ENCODE data around the gene TRANK1. TPM values are rescaled to one million over a fixed set of nuclear protein-coding genes. Genes with fewer than 3 reads are reported as not detected.
A peak's percentile ranks its signal among the peaks of the same experiment; 100 is the strongest.

TRANK1 gene
- total and polyA plus RNA-seq, 2 donors from 2014 or later = 1.2 to 21.4 TPM

DNA sequence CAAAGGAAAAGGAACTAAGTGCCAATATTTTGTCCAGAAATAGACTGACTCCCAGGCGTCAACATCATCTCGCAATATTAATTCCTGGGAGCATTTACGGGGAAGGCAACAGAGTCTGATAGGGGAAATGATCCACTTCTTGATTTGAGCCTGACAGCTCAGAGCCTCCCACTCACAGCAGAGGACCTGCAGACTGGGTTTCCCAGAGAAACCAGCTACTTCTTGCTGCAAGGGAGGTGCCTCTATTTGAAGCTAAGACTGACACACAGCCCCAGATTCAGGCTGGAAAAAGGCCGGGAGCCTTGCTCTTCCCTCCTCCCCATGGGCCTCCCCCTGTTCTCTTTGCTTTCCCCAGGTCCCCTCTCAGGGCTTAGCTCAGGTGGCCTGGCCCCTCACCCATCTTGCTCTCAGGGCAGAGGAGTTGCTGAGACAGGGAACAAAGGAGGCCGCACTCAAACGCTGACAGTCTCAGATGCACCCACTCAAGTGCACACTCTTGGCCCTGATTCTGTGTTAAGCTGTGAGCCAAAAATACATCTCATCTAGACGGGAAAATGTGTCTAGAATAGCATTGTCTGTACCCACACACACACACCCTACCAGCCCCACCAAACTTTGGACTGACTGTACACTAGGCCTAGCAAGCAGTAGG, 130.7 kb downstream of the TRANK1 start:
- no peaks in the 10 kb centered on the region for H3K36me3 ChIP-seq (ENCODE audit: control insufficient read depth in 2 of 3, insufficient read depth in 3 of 3, low read length in 3 of 3)
- TF ChIP-seq, protein P1, sequence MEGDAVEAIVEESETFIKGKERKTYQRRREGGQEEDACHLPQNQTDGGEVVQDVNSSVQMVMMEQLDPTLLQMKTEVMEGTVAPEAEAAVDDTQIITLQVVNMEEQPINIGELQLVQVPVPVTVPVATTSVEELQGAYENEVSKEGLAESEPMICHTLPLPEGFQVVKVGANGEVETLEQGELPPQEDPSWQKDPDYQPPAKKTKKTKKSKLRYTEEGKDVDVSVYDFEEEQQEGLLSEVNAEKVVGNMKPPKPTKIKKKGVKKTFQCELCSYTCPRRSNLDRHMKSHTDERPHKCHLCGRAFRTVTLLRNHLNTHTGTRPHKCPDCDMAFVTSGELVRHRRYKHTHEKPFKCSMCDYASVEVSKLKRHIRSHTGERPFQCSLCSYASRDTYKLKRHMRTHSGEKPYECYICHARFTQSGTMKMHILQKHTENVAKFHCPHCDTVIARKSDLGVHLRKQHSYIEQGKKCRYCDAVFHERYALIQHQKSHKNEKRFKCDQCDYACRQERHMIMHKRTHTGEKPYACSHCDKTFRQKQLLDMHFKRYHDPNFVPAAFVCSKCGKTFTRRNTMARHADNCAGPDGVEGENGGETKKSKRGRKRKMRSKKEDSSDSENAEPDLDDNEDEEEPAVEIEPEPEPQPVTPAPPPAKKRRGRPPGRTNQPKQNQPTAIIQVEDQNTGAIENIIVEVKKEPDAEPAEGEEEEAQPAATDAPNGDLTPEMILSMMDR (IDR thresholded peaks at IDR 0.05; ENCODE audit: borderline replicate concordance, extremely low read depth, insufficient read depth) = no peak
- intact Hi-C loops (cut with DNase I) = no loop called here
- H3K9ac ChIP-seq (ENCODE audit: low read length in 3 of 3) = no peak overlapping the region
- no peaks in the 10 kb centered on the region for H3K27me3 ChIP-seq (ENCODE audit: control insufficient read depth, insufficient read depth, low read length)
- no peak overlapping the region for H3K4me3 ChIP-seq (ENCODE audit: low read length in 3 of 3)
- no peak for FAIRE-seq
- DNase-seq = no peak
- H3K4me1 ChIP-seq (ENCODE audit: control insufficient read depth in 2 of 3, insufficient read depth in 2 of 3, low read depth in 1 of 3, low read length in 3 of 3) = no peaks in the 10 kb centered on the region
- H3K9me3 ChIP-seq (ENCODE audit: control insufficient read depth in 2 of 3, insufficient read depth in 1 of 3, low read length in 3 of 3) = no peaks in the 10 kb centered on the region
- H3K27ac ChIP-seq (ENCODE audit: low read depth in 2 of 2, low read length in 2 of 2) = no peak overlapping the region

DNA sequence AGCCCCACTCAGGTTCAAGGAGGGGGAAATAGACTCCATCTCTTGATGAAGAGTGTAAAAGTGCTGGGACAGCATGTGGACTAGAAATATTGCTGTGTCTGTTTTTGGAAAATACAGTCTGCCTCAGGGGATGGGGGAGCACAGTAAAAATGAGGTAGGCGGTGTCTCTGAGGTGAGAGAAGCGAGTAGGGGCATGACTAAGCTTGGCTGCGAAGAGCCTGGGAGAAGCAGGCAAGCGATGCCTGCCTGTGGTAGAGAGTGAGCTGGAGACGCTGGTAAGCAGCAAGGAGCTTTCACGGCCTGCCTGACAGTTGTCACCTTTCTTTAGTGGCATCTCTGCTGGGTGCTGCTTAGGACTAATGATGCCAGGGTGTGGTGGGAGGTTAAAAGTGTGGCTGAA, 131.5 kb downstream of the TRANK1 start:
- H3K27ac ChIP-seq (ENCODE audit: low read depth in 2 of 2, low read length in 2 of 2) = no peak overlapping the region
- FAIRE-seq = no peak
- TF ChIP-seq, protein P1 (IDR thresholded peaks at IDR 0.05; ENCODE audit: borderline replicate concordance, extremely low read depth, insufficient read depth) = no peak

DNA sequence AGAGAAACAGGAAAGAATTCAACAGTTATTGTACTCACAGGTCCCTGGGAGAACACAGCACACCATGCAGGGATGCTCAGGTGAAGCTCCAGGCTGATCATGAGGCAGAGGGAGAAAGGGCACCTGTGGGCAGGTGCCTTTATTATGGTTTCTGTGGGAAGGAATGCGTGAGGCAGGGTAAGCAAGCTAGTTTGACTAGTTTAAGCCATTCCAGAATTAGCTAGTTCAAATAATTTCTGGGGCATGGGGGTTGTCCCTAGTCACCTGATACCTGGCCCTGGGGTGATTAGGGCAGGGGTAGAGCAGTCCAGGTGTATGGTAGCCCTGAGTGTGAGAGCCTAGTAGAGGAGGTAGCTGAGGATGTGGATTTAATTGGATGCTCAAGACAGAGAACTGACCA, 132.6 kb downstream of the TRANK1 start:
- DNase-seq (peak in 1 of 5 donors; percentile 14), FAIRE-seq (no peak)
- no peaks in the 10 kb centered on the region for H3K27me3 ChIP-seq (ENCODE audit: control insufficient read depth, insufficient read depth, low read length)
- no peak overlapping the region for H3K27ac ChIP-seq (ENCODE audit: low read depth in 2 of 2, low read length in 2 of 2)
- H3K9me3 ChIP-seq (ENCODE audit: control insufficient read depth in 2 of 3, insufficient read depth in 1 of 3, low read length in 3 of 3) = no peaks in the 10 kb centered on the region
- intact Hi-C loops (cut with DNase I) = no loop called here
- H3K9ac ChIP-seq (ENCODE audit: low read length in 3 of 3) = no peak overlapping the region
- no peaks in the 10 kb centered on the region for H3K36me3 ChIP-seq (ENCODE audit: control insufficient read depth in 2 of 3, insufficient read depth in 3 of 3, low read length in 3 of 3)
- no peaks in the 10 kb centered on the region for H3K4me1 ChIP-seq (ENCODE audit: control insufficient read depth in 2 of 3, insufficient read depth in 2 of 3, low read depth in 1 of 3, low read length in 3 of 3)
- TF ChIP-seq, protein P1 (IDR thresholded peaks at IDR 0.05; ENCODE audit: borderline replicate concordance, extremely low read depth, insufficient read depth) = no peak
- H3K4me3 ChIP-seq (ENCODE audit: low read length in 3 of 3) = no peak overlapping the region

More for the DNA sequence above, 131.5 kb downstream of the TRANK1 start:
- Histone ChIP-seq H3K27me3 (ENCODE audit: control insufficient read depth, insufficient read depth, low read length) (no peaks in the 10 kb centered on the region), H3K36me3 (ENCODE audit: control insufficient read depth in 2 of 3, insufficient read depth in 3 of 3, low read length in 3 of 3) (no peaks in the 10 kb centered on the region), H3K4me3 (ENCODE audit: low read length in 3 of 3) (no peak overlapping the region), H3K9me3 (ENCODE audit: control insufficient read depth in 2 of 3, insufficient read depth in 1 of 3, low read length in 3 of 3) (no peaks in the 10 kb centered on the region), H3K4me1 (ENCODE audit: control insufficient read depth in 2 of 3, insufficient read depth in 2 of 3, low read depth in 1 of 3, low read length in 3 of 3) (no peaks in the 10 kb centered on the region), H3K9ac (ENCODE audit: low read length in 3 of 3) (no peak overlapping the region)
- no peak for DNase-seq
- intact Hi-C loops (cut with DNase I) = no loop called here

DNA sequence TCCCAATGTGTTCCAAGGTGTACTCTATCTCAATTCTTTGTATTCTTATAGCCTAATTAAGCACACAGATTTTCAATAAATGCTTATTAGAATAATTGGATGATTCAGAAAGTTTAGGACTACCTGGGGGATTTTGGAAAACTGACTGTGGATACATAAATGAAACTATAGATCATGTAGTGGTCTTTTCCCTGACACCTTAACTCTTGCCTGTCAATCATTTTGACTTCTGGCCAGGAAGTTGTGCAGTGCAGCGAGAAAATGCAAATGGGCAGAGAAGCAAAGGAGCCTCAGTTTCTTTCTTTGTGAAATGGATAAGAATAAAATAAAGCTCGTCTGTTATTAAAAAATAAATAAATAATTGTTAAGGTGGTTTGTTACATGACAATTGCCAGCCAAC, 133.1 kb downstream of the TRANK1 start:
- FAIRE-seq = no peak

More for the DNA sequence above, 133.1 kb downstream of the TRANK1 start:
- no peak for DNase-seq
- TF ChIP-seq, protein P1 (IDR thresholded peaks at IDR 0.05; ENCODE audit: borderline replicate concordance, extremely low read depth, insufficient read depth) = no peak
- H3K36me3 ChIP-seq (ENCODE audit: control insufficient read depth in 2 of 3, insufficient read depth in 3 of 3, low read length in 3 of 3) = no peaks in the 10 kb centered on the region
- H3K9me3 ChIP-seq (ENCODE audit: control insufficient read depth in 2 of 3, insufficient read depth in 1 of 3, low read length in 3 of 3) = peaks cover 0 to 1% (median 0%) of the 10 kb centered on the region in 3 donors
- H3K9ac ChIP-seq (ENCODE audit: low read length in 3 of 3) = no peak overlapping the region
- H3K4me3 ChIP-seq (ENCODE audit: low read length in 3 of 3) = no peak overlapping the region
- H3K27me3 ChIP-seq (ENCODE audit: control insufficient read depth, insufficient read depth, low read length) = no peaks in the 10 kb centered on the region
- no peak overlapping the region for H3K27ac ChIP-seq (ENCODE audit: low read depth in 2 of 2, low read length in 2 of 2)
- intact Hi-C loops (cut with DNase I) = no loop called here
- H3K4me1 ChIP-seq (ENCODE audit: control insufficient read depth in 2 of 3, insufficient read depth in 2 of 3, low read depth in 1 of 3, low read length in 3 of 3) = no peaks in the 10 kb centered on the region
